Stomach (tissue), 9 donors: ENCODE data around the gene CIC. TPM values are rescaled to one million over a fixed set of nuclear protein-coding genes. Genes with fewer than 3 reads are reported as not detected.
A peak's percentile ranks its signal among the peaks of the same experiment; 100 is the strongest.

Experiments
- DNase-seq, 2 donors: peaks; one replicate each; pipeline versions ENCODE4 v3.0.0 to v3.0.0-alpha.2; 2013 to 2019
- H3K27ac ChIP-seq, 5 donors: fragments of 200-600 bp in 4 of 5; sonication (generic) in 4 of 5; one replicate each; pipeline ENCODE4 v1.5.1; 2013 to 2019; ENCODE audit warnings: mild to moderate bottlenecking in 1 of 5, moderate library complexity in 1 of 5
- H3K27me3 ChIP-seq, 3 donors: fragments of 200-600 bp; sonication (generic); one replicate each; pipeline ENCODE4 v1.5.1; 2017 to 2019; ENCODE audit warnings: mixed run types in 1 of 3
- H3K36me3 ChIP-seq, 4 donors: fragments of 200-600 bp; sonication (generic); 1 replicate in 3 of 4; 2 replicates in 1 of 4; pipeline ENCODE4 v1.5.1; 2016 to 2019
- H3K4me1 ChIP-seq, 4 donors: fragments of 200-600 bp; sonication (generic); one replicate each; pipeline ENCODE4 v1.5.1; 2016 to 2019
- H3K4me3 ChIP-seq, 4 donors: fragments of 200-600 bp; sonication (generic) in 3 of 4; one replicate each; pipeline ENCODE4 v1.5.1; 2016 to 2019; ENCODE audit warnings: mild to moderate bottlenecking in 1 of 4
- H3K9me3 ChIP-seq, 4 donors: fragments of 200-600 bp; sonication (generic); one replicate each; pipeline ENCODE4 v1.5.1; 2016 to 2019
- CTCF ChIP-seq, 7 experiments: fragments of 450-650 bp in 4 of 7; fragments of 200-600 bp in 3 of 7; sonication (generic) in 3 of 7; IDR thresholded peaks; one replicate each; pipeline ENCODE4 v1.5.1; 2016 to 2019; ENCODE audit warnings: antibody characterized with exemption in 7 of 7, control low read depth in 2 of 7, mild to moderate bottlenecking in 1 of 7
- EP300 ChIP-seq: sonication (generic); formaldehyde crosslinking; IDR thresholded peaks from one replicate; pipeline ENCODE4 v1.6.1; 2017; ENCODE audit warnings: antibody characterized with exemption
- POLR2A ChIP-seq, 4 donors: fragments of 450-650 bp; IDR thresholded peaks; one replicate each; pipeline ENCODE4 v1.6.1; 2016; ENCODE audit warnings: antibody characterized with exemption in 4 of 4, control low read depth in 2 of 4, mild to moderate bottlenecking in 1 of 4, moderate library complexity in 1 of 4
- POLR2AphosphoS5 ChIP-seq, 3 donors: sonication (generic); formaldehyde crosslinking; IDR thresholded peaks; one replicate each; pipeline ENCODE4 v1.6.1; 2016; ENCODE audit warnings: antibody characterized with exemption in 3 of 3
- WGBS, 5 donors: extraction: QIAGEN DNeasy Blood & Tissue Kit in 3 of 5; methylation state at CpG; one replicate each; pipeline versions ENCODE4 v1.1.5 to v1.1.7; 2013 to 2018; 5-methylcytosine and 5-hydroxymethylcytosine counted together
- intact Hi-C: fragments of 100-400 bp; cut with DNase I; formaldehyde crosslinking; loops from one replicate; pipeline ENCODE4 v1.15.1; 2023; ENCODE audit warnings: low total_unique reads
- polyA plus RNA-seq, 3 donors: library from polyadenylated mRNA; stranded (reverse); fragments of 200-250 nt; gene quantifications; one replicate each; pipeline ENCODE4 v1.2.3, GENCODE V29; 2013
- total RNA-seq, 5 donors: library from RNA; depleted of rRNA; stranded (reverse); fragments of >200 nt; gene quantifications; one replicate each; pipeline versions ENCODE4 v1.1.0 to v1.2.3, GENCODE V29; 2014 to 2016
- donor health status: healthy with polysubstance abuse.
- donor health status: Bipolar disorder and iron deficiency.
- donor health status: healthy.

The CIC gene
- total and polyA plus RNA-seq, 8 donors: 15.4 to 60.3 (median 26.6) TPM

- Histone ChIP-seq H3K4me3 (peak overlapping the region; percentile 71 to 91 (median 82)), H3K4me1 (peaks cover 77 to 92% (median 88%) of the 10 kb centered on the region in 4 donors), H3K27me3 (no peaks in the 10 kb centered on the region), H3K9me3 (no peaks in the 10 kb centered on the region), H3K36me3 (peaks cover 0 to 8% (median 3%) of the 10 kb centered on the region in 4 donors), H3K27ac (peak overlapping the region; percentile 93 to 100 (median 95))
- intact Hi-C loops: no loop called here
- WGBS, 5 donors: 0 to 1% (median 1%) methylated on average over 18 to 20 of the region's 20 CpGs
- no peak for DNase-seq
- TF ChIP-seq POLR2AphosphoS5 (IDR thresholded peaks at IDR 0.05): no peak
- peak in 1 of 7 experiments; percentile 12 for TF ChIP-seq CTCF (IDR thresholded peaks at IDR 0.05)
Measured at GRCh38 chr19:42280815-42281145, 11.7 kb downstream of the CIC start.

DNA sequence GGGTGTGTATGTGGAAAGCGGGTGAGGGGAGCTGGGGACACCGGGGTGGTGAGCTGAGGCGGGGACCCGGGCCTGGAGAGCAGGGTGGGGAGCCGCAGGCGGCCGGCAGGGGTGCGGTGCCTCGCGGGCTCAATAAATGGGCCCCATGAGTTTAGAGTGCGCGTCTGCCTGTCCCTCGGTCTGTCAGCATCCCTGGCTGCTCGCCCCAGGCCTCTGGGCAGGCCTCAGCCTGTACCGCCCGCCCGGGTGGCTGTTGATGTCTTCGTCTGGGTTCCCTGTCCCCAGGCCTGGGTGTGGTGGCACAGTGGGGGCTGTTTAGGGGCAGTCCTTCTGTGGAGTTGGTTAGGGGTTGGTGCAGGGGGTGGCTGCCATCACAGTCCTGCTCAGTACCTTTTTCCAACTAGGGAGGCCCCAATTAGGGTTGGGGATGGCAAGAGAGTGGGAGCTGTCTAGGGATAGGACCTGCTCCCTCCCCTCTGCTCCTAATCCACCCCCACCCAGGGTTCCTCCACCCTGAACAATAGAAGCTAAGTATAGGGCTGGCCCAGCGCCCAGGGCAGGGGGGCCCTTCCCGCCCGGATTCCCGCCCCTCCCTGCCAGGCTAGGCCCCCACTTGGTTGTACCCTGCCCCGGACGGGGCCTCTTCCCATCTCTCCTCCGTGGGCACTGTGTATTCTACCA lies 12.2 kb downstream of the CIC start:
- H3K27ac ChIP-seq: peak overlapping the region; percentile 93 to 100 (median 95)
- peaks cover 77 to 92% (median 88%) of the 10 kb centered on the region in 4 donors for H3K4me1 ChIP-seq
- H3K36me3 ChIP-seq: peaks cover 0 to 6% (median 2%) of the 10 kb centered on the region in 4 donors
- peak in 1 of 2 donors; percentile 83 for DNase-seq
- TF ChIP-seq CTCF (IDR thresholded peaks at IDR 0.05) (no peak), POLR2A (IDR thresholded peaks at IDR 0.05) (peak in 1 of 4 donors; percentile 15), EP300 (no peak), POLR2AphosphoS5 (IDR thresholded peaks at IDR 0.05) (no peak)
- intact Hi-C loops: no loop called here
- H3K4me3 ChIP-seq: peak overlapping the region; percentile 71 to 91 (median 82)
- WGBS, 5 donors: 5 to 15% (median 7%) methylated on average over 11 to 25 of the region's 25 CpGs
- H3K9me3 ChIP-seq: no peaks in the 10 kb centered on the region
- H3K27me3 ChIP-seq: no peaks in the 10 kb centered on the region

DNA sequence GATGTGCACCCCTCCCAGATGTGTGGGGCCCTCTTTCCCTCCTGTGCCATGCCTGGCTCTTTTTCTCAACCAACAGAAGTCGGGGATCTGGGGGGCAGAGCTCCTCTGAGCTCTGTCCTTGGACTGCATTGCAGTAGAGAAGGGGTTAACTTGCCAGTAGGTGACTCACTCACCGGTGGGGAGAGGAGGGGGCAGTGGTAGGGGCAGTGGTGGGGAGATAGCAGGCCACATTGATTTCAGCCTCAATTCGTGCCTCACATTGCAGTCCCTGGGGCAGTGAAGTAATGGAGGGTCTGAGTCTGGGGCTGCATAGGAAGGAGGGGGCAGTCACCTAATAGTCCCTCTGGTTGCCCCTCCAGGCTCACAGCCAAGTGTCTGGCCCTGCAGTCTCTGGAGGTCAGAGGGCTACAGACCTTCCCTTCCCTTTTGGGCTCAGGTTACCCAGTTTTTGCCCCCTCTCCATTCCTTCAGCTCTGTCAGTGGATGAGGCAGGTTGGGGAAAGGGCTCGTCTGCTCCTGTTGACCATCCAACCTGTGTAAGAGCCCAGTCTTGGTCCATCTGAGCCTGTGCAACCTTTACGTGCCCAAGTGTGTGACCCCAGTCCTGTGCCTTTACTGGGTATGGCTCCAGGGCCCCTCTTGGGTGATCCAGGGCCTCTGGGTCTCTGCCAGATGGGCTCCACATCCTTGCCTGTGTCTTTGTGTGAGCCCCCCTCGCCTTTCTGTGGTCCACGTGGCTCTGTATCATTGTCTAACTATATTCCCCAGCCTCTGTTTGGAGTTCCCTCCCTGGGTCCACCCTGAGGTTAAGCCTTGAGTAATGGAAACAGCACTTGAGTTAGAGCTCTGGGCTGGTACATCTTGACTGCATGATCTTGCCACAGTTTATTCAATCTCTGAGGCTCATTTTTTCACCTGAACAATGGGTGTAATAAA lies 13.0 kb downstream of the CIC start:
- DNase-seq: peak in 1 of 2 donors; percentile 78
- Histone ChIP-seq H3K36me3 (peaks cover 3 to 6% (median 5%) of the 10 kb centered on the region in 4 donors), H3K27me3 (no peaks in the 10 kb centered on the region), H3K27ac (peak overlapping the region; percentile 93 to 100 (median 95)), H3K4me1 (peaks cover 76 to 92% (median 88%) of the 10 kb centered on the region in 4 donors), H3K9me3 (no peaks in the 10 kb centered on the region), H3K4me3 (peak overlapping the region; percentile 71 to 91 (median 82))
- WGBS, 5 donors: 16 to 25% (median 22%) methylated on average over 7 of the region's 7 CpGs
- TF ChIP-seq CTCF (IDR thresholded peaks at IDR 0.05) (no peak), POLR2AphosphoS5 (IDR thresholded peaks at IDR 0.05) (no peak), EP300 (no peak), POLR2A (IDR thresholded peaks at IDR 0.05) (no peak)
- intact Hi-C loops: no loop called here

- H3K36me3 ChIP-seq: peaks cover 10 to 13% (median 12%) of the 10 kb centered on the region in 4 donors
- H3K27ac ChIP-seq: peak overlapping the region; percentile 94 to 100 (median 95)
- no peaks in the 10 kb centered on the region for H3K9me3 ChIP-seq
- no peaks in the 10 kb centered on the region for H3K27me3 ChIP-seq
- TF ChIP-seq POLR2A (IDR thresholded peaks at IDR 0.05): no peak
- TF ChIP-seq POLR2AphosphoS5 (IDR thresholded peaks at IDR 0.05): no peak
- H3K4me3 ChIP-seq: peak overlapping the region; percentile 53 to 71 (median 66)
- no peak for DNase-seq
- peaks cover 68 to 92% (median 83%) of the 10 kb centered on the region in 4 donors for H3K4me1 ChIP-seq
- WGBS, 5 donors: 19 to 47% (median 38%) methylated on average over 3 to 4 of the region's 4 CpGs
- intact Hi-C loops: no loop called here
Measured at GRCh38 chr19:42282819-42283187, 13.8 kb downstream of the CIC start.
